ENCODE measurements around the gene LDLR.

DNA sequence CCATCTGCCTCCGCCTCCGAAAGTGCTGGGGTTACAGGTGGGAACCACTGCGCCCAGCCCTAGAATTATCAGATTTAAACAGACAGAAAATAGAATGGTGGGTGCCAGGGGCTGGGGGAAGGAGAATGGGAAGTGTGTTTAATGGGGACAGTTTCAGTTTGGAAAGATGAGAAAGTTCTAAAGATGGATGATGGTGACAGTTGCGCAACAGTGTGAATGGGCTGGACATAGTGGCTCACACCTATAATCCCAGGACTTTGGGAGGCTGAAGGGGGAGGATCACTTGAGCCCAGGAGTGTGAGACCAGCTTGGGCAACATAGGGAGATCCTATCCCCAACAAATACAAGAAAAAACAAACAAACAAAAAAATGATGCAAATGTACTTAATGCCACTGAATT lies 92.2 kb downstream of the LDLR start:
- TF ChIP-seq EZH2 (IDR thresholded peaks at IDR 0.05; ENCODE audit: borderline replicate concordance, low read depth, low read length, severe bottlenecking) (no peak), POLR2AphosphoS5 (IDR thresholded peaks at IDR 0.05; ENCODE audit: insufficient read depth, low read depth, low read length) (no peak)

All from endothelial cell of umbilical vein (primary cell).